HepG2 (cell line): Measurements from ENCODE around the gene CCDC88B. TPM values are rescaled to one million over a fixed set of nuclear protein-coding genes. Genes with fewer than 3 reads are reported as not detected.
A peak's percentile ranks its signal among the peaks of the same experiment; 100 is the strongest.

ENCODE experiments used
- ARID4A ChIP-seq: sonication (generic); formaldehyde crosslinking; IDR thresholded peaks from 2 replicates; pipeline ENCODE4 v1.5.0; 2020; ENCODE audit warnings: mild to moderate bottlenecking, missing genetic modification reagents, borderline replicate concordance
- DNMT1 ChIP-seq: sonication (generic); formaldehyde crosslinking; IDR thresholded peaks from 2 replicates; pipeline ENCODE4 v1.5.1; 2020; ENCODE audit warnings: mild to moderate bottlenecking, missing genetic modification reagents
- FOXA3 ChIP-seq: IDR thresholded peaks from 2 replicates; pipeline ENCODE4 v1.6.1; 2016; ENCODE audit warnings: missing genetic modification reagents, missing compliant biosample characterization
- ISX ChIP-seq: sonication (generic); formaldehyde crosslinking; conservative IDR thresholded peaks from 2 replicates; pipeline ENCODE4 v1.5.0; 2020; ENCODE audit warnings: missing genetic modification reagents
- PHF5A ChIP-seq: IDR thresholded peaks from one replicate; pipeline ENCODE4 v1.6.1; 2018; ENCODE audit warnings: low read depth, missing genetic modification reagents; ENCODE audit not compliant: unreplicated experiment
- PRDM10 ChIP-seq: sonication (generic); formaldehyde crosslinking; IDR thresholded peaks from 2 replicates; pipeline ENCODE4 v1.4.0; 2020; ENCODE audit warnings: low read depth, missing genetic modification reagents
- RFX3 ChIP-seq: IDR thresholded peaks from 2 replicates; pipeline ENCODE4 v1.6.1; 2016; ENCODE audit warnings: missing biosample characterization, missing genetic modification reagents
- SP2 ChIP-seq: sonication (generic); formaldehyde crosslinking; IDR thresholded peaks from 2 replicates; pipeline ENCODE4 v1.5.1; 2020; ENCODE audit warnings: mild to moderate bottlenecking, missing genetic modification reagents
- TOPORS ChIP-seq: sonication (generic); formaldehyde crosslinking; IDR thresholded peaks from 2 replicates; pipeline ENCODE4 v1.8.0; 2023; ENCODE audit warnings: mild to moderate bottlenecking, missing genetic modification reagents
- TRIM24 ChIP-seq: sonication (generic); formaldehyde crosslinking; IDR thresholded peaks from 2 replicates; pipeline ENCODE4 v1.8.0; 2022; ENCODE audit warnings: mild to moderate bottlenecking, missing genetic modification reagents
- U2AF1 ChIP-seq: fragments of 200-400 bp; formaldehyde crosslinking; optimal IDR thresholded peaks from 2 replicates; pipeline ENCODE3; 2017; ENCODE audit warnings: mild to moderate bottlenecking, low read depth, low read length
- XBP1 ChIP-seq: sonication (generic); formaldehyde crosslinking; IDR thresholded peaks from 2 replicates; pipeline ENCODE4 v1.5.0; 2020; ENCODE audit warnings: missing genetic modification reagents
- YY1 ChIP-seq: IDR thresholded peaks from 2 replicates; pipeline ENCODE4 v1.6.1; 2011; ENCODE audit warnings: low read length, low read depth, moderate library complexity, mild to moderate bottlenecking; ENCODE audit not compliant: insufficient read depth, insufficient replicate concordance
- ZFP37 ChIP-seq: sonication (generic); formaldehyde crosslinking; IDR thresholded peaks from 2 replicates; pipeline ENCODE4 v1.4.0; 2020; ENCODE audit warnings: missing genetic modification reagents, borderline replicate concordance
- ZFX ChIP-seq: sonication (generic); formaldehyde crosslinking; IDR thresholded peaks from 2 replicates; pipeline ENCODE4 v1.4.0; 2020; ENCODE audit warnings: mild to moderate bottlenecking, low read depth, missing genetic modification reagents, moderate library complexity
- ZKSCAN1 ChIP-seq: fragments of 150-350 bp; IDR thresholded peaks from 2 replicates; pipeline ENCODE4 v1.6.1; 2014; ENCODE audit warnings: low read length
- ZNF101 ChIP-seq: sonication (generic); formaldehyde crosslinking; IDR thresholded peaks from 2 replicates; pipeline ENCODE4 v1.4.0; 2020; ENCODE audit warnings: mild to moderate bottlenecking, low read depth, missing genetic modification reagents, borderline replicate concordance
- ZNF660 ChIP-seq: sonication (generic); formaldehyde crosslinking; IDR thresholded peaks from 2 replicates; pipeline ENCODE4 v1.5.1; 2020; ENCODE audit warnings: mild to moderate bottlenecking, low read depth, missing genetic modification reagents, borderline replicate concordance
- ZNF713 ChIP-seq: sonication (generic); formaldehyde crosslinking; IDR thresholded peaks from 2 replicates; pipeline ENCODE4 v1.4.0; 2020; ENCODE audit warnings: mild to moderate bottlenecking, missing genetic modification reagents
- ZSCAN12 ChIP-seq: sonication (generic); formaldehyde crosslinking; IDR thresholded peaks from 2 replicates; pipeline ENCODE4 v1.9.0; 2021; ENCODE audit warnings: mild to moderate bottlenecking, missing genetic modification reagents
- polyA plus RNA-seq, 8 experiments: library from polyadenylated mRNA; depleted of rRNA in 3 of 8; stranded (reverse) in 7 of 8; unstranded in 1 of 8; fragments of >200 nt; fragmentation: Illumina TruSeq in 4 of 8; extraction: Trizol in 4 of 8; gene quantifications; 2 replicates each; pipeline versions ENCODE4 v1.2.1 to v1.2.3, GENCODE V29; 2011 to 2016; ENCODE audit warnings: low read depth in 4 of 8, missing spikeins in 1 of 8, mixed read lengths in 1 of 8; ENCODE audit not compliant: insufficient read depth in 1 of 8
- total RNA-seq, 5 experiments: library from RNA; depleted of rRNA; stranded (reverse); fragments of >200 nt; fragmentation: Illumina TruSeq; extraction: Trizol; gene quantifications; 2 replicates each; pipeline ENCODE4 v1.2.3, GENCODE V29; 2016; ENCODE audit warnings: low read depth in 1 of 5

Gene CCDC88B
- total and polyA plus RNA-seq, 2 of the 13 experiments (the other 11 are each of a cell fraction or from before 2014, with no cell fraction given) = 3.6 to 4.8 TPM

DNA sequence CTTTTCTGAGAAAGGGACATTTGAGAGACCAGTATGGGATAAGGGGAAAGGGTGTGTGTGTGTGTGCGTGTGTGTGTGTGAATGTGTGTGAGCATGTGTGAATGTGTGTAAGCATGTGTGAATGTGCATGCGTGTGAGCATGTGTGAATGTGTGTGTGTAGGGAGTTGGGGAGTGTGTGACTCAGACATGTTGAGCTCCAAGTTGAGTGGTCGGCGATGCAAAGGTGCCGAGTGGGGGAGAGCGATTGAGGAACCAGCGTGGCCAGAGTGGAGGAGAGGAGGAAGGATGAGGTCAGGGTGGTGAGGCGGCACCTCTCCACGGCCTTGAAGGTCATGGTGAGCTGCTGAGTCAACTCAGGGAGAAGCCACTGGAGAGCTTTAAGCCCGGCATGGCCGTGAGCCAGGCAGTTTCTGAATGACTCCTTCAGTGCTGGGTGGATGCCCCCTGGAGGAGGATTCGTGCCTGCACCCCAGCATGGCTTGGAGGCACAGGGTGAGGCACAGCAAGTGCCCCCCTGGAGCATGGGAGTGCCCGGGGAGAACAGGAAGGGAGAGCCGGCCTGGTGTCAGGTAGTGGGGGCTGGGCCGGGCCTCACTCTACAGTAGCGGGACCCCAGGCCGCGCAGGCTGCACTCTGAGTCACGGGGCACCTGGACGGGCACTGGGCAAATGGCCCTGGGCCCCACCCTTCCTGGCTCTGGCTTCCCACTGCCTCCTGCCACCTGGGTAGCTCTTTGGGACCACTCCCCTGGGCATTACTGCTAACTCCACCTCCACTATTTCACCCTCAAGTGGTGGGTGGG, 8.2 kb upstream of the CCDC88B start (continued):
- peak; percentile 42 for TF ChIP-seq ZFX (CRISPR knock-in tag)
- no peak for TF ChIP-seq TOPORS
- TF ChIP-seq PRDM10 (CRISPR knock-in tag) = no peak
- TF ChIP-seq ZKSCAN1 = no peak
- TF ChIP-seq SP2 (CRISPR knock-in tag) = no peak
- TF ChIP-seq ZFP37 (CRISPR knock-in tag) = no peak
- no peak for TF ChIP-seq XBP1
- no peak for TF ChIP-seq YY1
- no peak for TF ChIP-seq ZNF101
- TF ChIP-seq FOXA3 (CRISPR knock-in tag) = no peak
- TF ChIP-seq PHF5A (CRISPR knock-in tag) = no peak
- no peak for TF ChIP-seq ZSCAN12
- TF ChIP-seq ZNF713 = 0 out of 2 replicates have a peak, but pooled peaks have one; percentile 47
- TF ChIP-seq U2AF1 = no peak
- TF ChIP-seq ISX (CRISPR knock-in tag) = no peak
- peak; percentile 17; the same call in 1 of the 2 replicates for TF ChIP-seq ARID4A (CRISPR knock-in tag)
- no peak for TF ChIP-seq ZNF660 (CRISPR knock-in tag)
- TF ChIP-seq RFX3 (CRISPR knock-in tag) = no peak
- TF ChIP-seq TRIM24 (CRISPR knock-in tag) = no peak
- TF ChIP-seq DNMT1 = no peak
